Motor neuron (in vitro differentiated cells): ENCODE measurements around the gene KIAA1217. TPM values are rescaled to one million over a fixed set of nuclear protein-coding genes. Genes with fewer than 3 reads are reported as not detected.
A peak's percentile ranks its signal among the peaks of the same experiment; 100 is the strongest.

Experiments used
- ATAC-seq, 8 experiments: fragments of 200-7000 bp; cut with Tn5 transposase; replicated peaks in 6 of 8; 2 replicates each; pipeline ENCODE4 v1.8.0; 2021; ENCODE audit warnings: mild to moderate bottlenecking in 8 of 8, moderate library complexity in 8 of 8
- H3K27ac ChIP-seq, 2 donors: fragments of 250-450 bp; sonication (Bioruptor Pico); 2 replicates each; pipeline ENCODE4 v1.9.0; 2021; ENCODE audit warnings: antibody characterized with exemption in 2 of 2, mild to moderate bottlenecking in 2 of 2, moderate library complexity in 1 of 2
- H3K4me1 ChIP-seq, 2 donors: fragments of 250-450 bp; sonication (Bioruptor Pico); replicated peaks in 1 of 2; 2 replicates each; pipeline ENCODE4 v1.6.1; 2021; ENCODE audit warnings: antibody characterized with exemption in 2 of 2, mild to moderate bottlenecking in 2 of 2, moderate library complexity in 1 of 2
- H3K4me3 ChIP-seq, 5 donors: fragments of 250-450 bp; sonication (Bioruptor Pico); 2 replicates each; pipeline ENCODE4 v1.9.0; 2021; ENCODE audit warnings: antibody characterized with exemption in 5 of 5, mild to moderate bottlenecking in 5 of 5, moderate library complexity in 4 of 5
- WGBS, 10 experiments: fragments of 450-650 bp; shearing (Covaris generic); methylation state at CpG; one replicate each; pipeline ENCODE4 v1.0.0; 2022; 5-methylcytosine and 5-hydroxymethylcytosine counted together
- in situ Hi-C, 9 experiments: fragments of 400-800 bp; cut with MboI; loops; one replicate each; pipeline ENCODE4 v1.15.0; 2021; ENCODE audit warnings: low sequenced_read_pairs in 9 of 9, low pct_unique_long_range_greater_than_20kb in 2 of 9; ENCODE audit not compliant: unreplicated experiment in 9 of 9
- total RNA-seq, 8 experiments: library from RNA; unstranded; fragments of 300-600 nt; gene quantifications; 2 replicates each; pipeline versions ENCODE4 v1.2.3 to v1.2.4, GENCODE V29; 2022

Gene KIAA1217
- total RNA-seq, 8 experiments from 2014 or later: 0.73 to 29.0 (median 3.1) TPM

DNA sequence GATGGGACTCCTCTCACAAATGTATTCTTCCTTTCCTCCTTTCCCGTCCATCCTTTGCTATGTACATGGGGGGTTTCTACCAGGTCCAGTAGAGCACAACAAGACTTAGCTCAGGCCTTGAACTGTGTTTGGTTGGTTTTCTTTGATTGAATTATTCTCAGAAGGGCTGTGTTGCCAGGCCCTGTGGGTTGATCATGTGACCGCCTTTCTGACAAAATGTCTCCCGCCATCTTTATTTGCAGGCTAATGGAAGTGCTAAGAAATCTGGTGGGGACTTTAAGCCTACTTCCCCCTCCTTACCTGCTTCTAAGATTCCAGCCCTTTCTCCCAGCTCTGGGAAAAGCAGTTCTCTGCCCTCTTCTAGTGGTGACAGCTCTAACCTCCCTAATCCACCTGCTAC is 336.6 kb downstream of the KIAA1217 start:
- in situ Hi-C loops: no loop called here
- ATAC-seq: no peak
- 70 to 100% (median 85%) methylated on average over 1 to 3 of the region's 3 CpGs; no CpG with 5 or more reads in 4 of the 10 experiments for WGBS, 10 experiments

DNA sequence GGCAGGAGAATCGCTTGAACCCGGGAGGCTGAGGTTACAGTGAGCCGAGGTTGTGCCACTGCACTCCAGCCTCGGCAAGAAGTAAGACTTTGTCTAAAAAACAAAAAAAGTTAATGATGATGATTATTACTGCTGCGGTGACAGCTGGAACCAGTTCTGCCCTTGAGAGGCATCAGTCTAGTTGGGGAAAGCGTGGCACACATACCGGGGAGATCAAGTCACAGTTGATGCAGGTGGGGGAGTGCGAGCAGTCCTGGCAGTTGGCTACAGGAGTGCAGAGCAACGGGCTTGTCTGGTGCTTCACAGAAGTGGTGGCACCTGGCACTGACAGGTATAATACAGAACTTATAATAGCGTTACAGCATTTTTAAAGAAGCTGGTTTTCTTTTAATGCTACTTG is 341.7 kb downstream of the KIAA1217 start:
- Histone ChIP-seq H3K4me3 (no peak overlapping the region), H3K27ac (no peak overlapping the region), H3K4me1 (no peaks in the 10 kb centered on the region)
- in situ Hi-C loops: loop anchor here in 1 of 9 experiments (25.0 kb wide), 1 partner anchor 1388 kb away; no protein-coding TSS in a partner anchor
- no peak for ATAC-seq
- WGBS, 10 experiments: 60 to 100% (median 88%) methylated on average over 1 to 7 of the region's 10 CpGs; no CpG with 5 or more reads in 4 of the 10 experiments

More for the DNA sequence above, 336.6 kb downstream of the KIAA1217 start:
- no peak overlapping the region for H3K4me3 ChIP-seq
- H3K27ac ChIP-seq: no peak overlapping the region
- peaks cover 0 to 4% of the 10 kb centered on the region in 2 donors for H3K4me1 ChIP-seq

DNA sequence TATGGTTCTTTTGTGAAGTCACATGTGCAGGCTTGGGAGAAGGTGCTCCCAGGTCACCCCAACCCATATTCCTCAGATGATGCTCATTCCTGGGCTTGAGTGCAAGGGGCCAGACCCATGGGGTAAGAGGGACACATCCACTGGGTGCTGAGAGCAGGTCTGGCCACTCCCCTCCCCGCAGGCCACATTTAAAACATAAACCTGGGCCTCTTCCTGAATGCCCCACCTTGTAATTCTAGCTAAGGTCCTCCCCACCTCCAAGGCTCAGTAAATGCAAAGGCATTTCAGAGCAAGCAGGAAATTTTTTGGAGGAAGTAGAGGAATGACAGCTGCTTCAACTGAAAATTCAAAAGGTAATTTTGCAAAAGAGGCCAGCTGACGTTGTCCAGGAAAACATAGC is 342.2 kb downstream of the KIAA1217 start:
- in situ Hi-C loops: loop anchor here in 1 of 9 experiments (25.0 kb wide), 1 partner anchor 1389 kb away; no protein-coding TSS in a partner anchor
- ATAC-seq: peak in 3 of 8 experiments; percentile 34 to 48 (median 42)

DNA sequence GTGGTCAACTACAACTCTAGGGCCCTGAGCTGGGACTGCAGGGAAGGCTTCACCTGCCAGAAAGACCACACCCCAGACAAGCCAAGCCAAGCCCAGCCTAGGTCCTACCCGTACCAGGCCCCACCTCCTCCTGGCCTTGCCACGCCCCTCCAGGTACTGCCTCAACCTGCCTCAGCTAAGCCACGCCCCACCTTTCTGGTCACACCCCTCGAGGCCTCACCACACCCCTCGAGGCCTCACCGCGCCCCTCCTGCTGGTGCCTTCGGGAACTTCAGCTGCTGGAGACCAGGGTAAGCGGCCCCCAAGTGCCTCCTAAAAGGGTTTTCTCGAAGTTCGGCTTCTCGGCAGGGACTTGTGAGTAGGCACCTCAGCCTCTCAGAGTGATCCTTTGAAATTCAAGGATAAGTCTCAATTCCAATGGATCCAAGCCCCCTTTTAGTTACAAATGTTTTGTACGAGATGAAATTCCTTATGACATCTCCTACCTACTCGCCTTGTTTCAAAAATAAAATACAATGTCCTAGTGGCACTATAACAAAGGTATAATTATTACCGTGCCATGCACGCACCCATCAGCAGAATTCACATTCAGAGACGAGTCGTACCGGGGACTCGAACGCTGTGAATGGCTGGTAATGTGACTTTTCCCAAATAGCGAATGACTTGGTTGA is 343.5 kb downstream of the KIAA1217 start:
- Histone ChIP-seq H3K4me1 (peaks cover 0 to 4% of the 10 kb centered on the region in 2 donors), H3K27ac (no peak overlapping the region), H3K4me3 (no peak overlapping the region)
- WGBS, 10 experiments: 20 to 96% (median 80%) methylated on average over 1 to 16 of the region's 22 CpGs; no CpG with 5 or more reads in 2 of the 10 experiments
- peak in 1 of 8 experiments; percentile 53 for ATAC-seq
- in situ Hi-C loops: loop anchor here in 1 of 9 experiments (25.0 kb wide), 1 partner anchor 1390 kb away; no protein-coding TSS in a partner anchor

More for the DNA sequence above, 342.2 kb downstream of the KIAA1217 start:
- H3K4me3 ChIP-seq: no peak overlapping the region
- no peak overlapping the region for H3K27ac ChIP-seq
- no peaks in the 10 kb centered on the region for H3K4me1 ChIP-seq
- WGBS, 10 experiments: 29 to 100% (median 70%) methylated on average over 1 of the region's 2 CpGs; no CpG with 5 or more reads in 4 of the 10 experiments

DNA sequence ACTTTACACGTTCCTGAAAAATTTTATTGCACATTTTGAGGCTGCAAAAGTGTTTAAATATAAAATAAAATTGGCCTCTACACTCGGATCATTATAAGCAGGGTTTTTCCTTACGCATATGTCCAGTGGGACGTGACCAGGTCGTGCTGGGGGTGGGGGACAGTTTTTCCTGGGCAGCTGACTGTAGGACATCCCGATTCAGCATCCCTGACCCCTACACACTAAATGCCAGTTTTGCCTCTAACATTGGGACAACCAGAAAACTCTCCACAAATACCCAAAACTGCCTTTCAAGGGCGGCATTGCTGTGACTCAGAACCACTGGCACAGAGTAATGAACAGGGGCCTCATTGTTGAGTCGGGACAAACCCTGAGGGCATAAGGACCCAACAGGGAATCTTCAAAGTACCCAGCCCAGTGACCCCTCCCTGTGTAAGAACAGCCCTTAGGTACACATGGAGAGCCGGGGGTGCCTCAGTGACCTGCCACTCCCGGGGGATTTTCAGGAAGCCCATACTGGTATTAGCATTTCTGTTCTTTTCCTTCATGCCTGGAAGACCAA is 344.2 kb downstream of the KIAA1217 start:
- no peak overlapping the region for H3K27ac ChIP-seq
- in situ Hi-C loops: loop anchor here in 1 of 9 experiments (25.0 kb wide), 1 partner anchor 1391 kb away; no protein-coding TSS in a partner anchor
- peaks cover 0 to 4% of the 10 kb centered on the region in 2 donors for H3K4me1 ChIP-seq
- ATAC-seq: no peak
- 37 to 90% (median 70%) methylated on average over 1 to 6 of the region's 10 CpGs; no CpG with 5 or more reads in 2 of the 10 experiments for WGBS, 10 experiments
- no peak overlapping the region for H3K4me3 ChIP-seq

DNA sequence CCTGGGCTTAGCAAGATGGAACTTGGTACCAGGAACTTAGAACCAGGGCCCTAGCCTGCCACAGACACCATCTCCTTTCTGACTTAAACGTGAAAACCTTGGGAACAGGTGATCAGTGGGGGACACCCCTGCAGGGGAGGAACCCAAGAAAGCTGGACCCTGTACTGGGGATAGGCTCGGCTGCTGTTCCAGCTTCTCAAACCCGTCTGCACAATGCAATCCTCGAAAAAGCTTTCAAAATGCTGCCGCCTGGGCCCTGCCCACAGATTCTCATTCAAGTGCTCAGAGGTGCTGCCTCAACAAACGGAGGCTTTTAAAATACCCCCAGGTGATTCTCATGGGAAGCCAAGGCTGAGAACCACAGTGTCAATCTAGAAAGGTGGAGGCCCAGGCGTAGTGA is 345.1 kb downstream of the KIAA1217 start:
- Histone ChIP-seq H3K4me3 (no peak overlapping the region), H3K4me1 (peaks cover 0 to 4% of the 10 kb centered on the region in 2 donors), H3K27ac (no peak overlapping the region)
- no peak for ATAC-seq
- in situ Hi-C loops: loop anchor here in 1 of 9 experiments (25.0 kb wide), 1 partner anchor 1392 kb away; no protein-coding TSS in a partner anchor
- WGBS, 10 experiments: 43 to 100% (median 86%) methylated on average over 1 to 3 of the region's 7 CpGs; no CpG with 5 or more reads in 4 of the 10 experiments

DNA sequence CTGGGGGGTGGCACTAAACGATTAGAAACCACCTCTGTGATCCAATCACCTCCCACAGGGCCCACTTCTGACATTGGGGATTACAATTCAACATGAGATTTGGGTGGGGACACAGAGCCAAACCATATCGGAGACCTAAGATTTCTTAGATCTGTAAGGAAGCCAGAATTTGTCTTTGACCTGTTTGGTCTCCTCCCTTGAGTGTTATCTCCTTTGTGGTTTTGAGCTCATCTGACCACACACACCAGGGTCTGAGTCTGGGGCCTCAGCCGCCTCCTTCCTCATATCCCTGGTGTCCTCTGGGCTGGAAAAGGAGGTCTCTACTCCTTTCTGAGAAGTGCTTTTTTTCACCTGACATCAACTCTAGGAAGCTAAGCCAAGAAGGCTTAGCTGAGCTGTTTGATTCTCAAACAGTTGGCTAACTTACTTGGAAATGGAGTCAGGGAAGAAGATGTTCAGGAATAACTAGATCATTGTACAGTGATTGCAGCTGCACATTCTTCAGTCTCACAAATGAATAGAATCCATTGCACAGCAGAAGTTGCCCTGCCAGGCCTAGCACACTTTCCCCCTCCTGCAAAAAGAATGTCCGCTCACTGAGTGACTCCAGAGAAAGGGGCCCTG is 347.3 kb downstream of the KIAA1217 start:
- 0 to 100% (median 100%) methylated on average over 1 to 3 of the region's 4 CpGs; no CpG with 5 or more reads in 3 of the 10 experiments for WGBS, 10 experiments
- Histone ChIP-seq H3K27ac (no peak overlapping the region), H3K4me1 (peaks cover 0 to 4% of the 10 kb centered on the region in 2 donors), H3K4me3 (no peak overlapping the region)
- no peak for ATAC-seq
- in situ Hi-C loops: loop anchor here in 1 of 9 experiments (25.0 kb wide), 1 partner anchor 1394 kb away; no protein-coding TSS in a partner anchor

DNA sequence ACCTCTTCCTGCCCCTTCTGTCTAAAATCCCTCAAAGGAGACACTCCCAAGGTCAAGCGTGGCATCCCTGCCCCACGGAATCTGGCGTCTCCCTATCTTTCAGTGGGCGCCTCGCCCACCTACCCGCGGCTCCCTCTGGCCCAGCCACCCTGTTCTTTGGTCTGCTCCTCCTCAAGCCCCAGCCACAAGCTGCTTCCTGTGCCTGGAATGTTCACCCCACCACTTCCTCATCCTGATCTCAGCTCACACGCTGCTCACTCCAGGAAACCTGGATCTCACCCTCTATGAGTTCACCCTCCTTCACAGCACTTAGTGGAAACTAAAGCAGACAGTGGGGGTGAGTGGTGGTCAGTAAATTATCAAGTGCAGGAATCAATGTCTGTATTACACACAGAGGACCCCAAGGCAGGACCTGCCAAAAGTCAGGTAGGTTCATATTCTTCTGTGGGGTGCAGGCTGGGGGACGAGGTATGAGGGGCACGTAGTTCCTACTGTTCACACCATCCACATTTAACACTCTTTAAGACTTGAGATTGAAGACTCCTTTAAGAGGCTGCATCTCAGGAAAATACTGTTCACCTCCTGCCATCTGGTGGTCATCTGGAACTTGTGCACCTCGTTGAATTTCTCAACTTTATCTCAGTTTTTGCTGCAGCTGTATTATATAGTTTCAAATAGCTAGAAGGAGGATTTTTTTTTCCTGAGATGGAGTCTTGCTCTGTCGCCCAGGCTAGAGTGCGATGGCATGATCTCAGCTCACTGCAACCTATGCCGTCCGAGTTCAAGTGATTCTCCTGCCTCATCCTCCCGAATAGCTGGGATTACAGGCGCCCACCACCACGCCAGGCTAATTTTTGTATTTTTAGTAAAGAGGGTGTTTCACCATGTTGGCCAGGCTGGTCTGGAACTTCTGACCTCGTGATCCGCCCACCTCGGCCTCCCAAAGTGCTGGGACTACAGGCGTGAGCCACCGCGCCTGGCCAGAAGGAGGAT is 348.1 kb downstream of the KIAA1217 start:
- 18 to 90% (median 57%) methylated on average over 4 to 18 of the region's 24 CpGs for WGBS, 10 experiments
- H3K27ac ChIP-seq: no peak overlapping the region
- peak in 7 of 8 experiments; percentile 30 to 77 (median 64) for ATAC-seq

DNA sequence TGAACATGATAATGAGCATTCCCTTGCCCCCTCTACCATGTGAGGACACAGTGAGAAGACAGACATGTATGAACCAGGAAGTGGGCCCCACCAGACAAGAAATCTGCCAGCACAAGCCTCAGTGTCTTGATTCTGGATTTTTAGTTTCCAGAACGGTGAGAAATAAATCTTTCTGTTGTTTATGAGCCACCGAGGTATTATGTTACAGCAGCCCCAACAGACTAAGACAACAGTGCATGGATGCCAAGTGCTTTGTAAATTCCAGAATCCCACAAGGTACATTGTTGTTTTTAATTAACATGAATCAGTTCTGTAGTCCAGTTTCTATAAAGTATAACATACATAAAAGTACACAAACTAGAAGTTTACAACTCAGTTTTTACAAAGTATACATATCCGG is 352.5 kb downstream of the KIAA1217 start:
- in situ Hi-C loops: loop anchor here in 1 of 9 experiments (25.0 kb wide), 1 partner anchor 1399 kb away; no protein-coding TSS in a partner anchor

More for the DNA sequence above, 348.1 kb downstream of the KIAA1217 start:
- in situ Hi-C loops: loop anchor here in 1 of 9 experiments (25.0 kb wide), 1 partner anchor 1395 kb away; no protein-coding TSS in a partner anchor
- H3K4me1 ChIP-seq: peaks cover 0 to 4% of the 10 kb centered on the region in 2 donors
- H3K4me3 ChIP-seq: no peak overlapping the region

DNA sequence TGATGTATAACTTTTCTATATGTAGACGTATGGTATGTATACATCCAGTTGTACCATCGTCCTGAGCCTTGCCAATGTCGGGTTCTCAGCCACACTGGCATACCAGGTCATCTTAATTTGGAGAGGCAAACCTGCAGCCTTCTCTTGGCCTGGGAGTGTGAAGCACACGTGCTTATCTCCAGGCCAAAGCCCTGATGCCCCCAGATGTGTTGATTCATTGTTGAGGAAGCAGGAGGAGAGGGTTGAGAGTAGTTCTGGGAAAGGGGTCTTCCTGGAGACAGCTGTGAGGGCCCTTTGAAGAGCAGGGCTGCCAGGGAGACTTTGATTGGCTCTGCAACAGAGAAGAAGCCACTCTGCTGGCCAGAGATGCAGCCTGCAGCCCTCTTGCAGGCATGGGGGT is 359.1 kb downstream of the KIAA1217 start:
- no peak for ATAC-seq
- Histone ChIP-seq H3K4me1 (no peaks in the 10 kb centered on the region), H3K4me3 (no peak overlapping the region), H3K27ac (no peak overlapping the region)
- in situ Hi-C loops: loop anchor here in 1 of 9 experiments (25.0 kb wide), 1 partner anchor 1406 kb away; no protein-coding TSS in a partner anchor
- WGBS, 10 experiments: 0 to 100% (median 57%) methylated on average over 1 to 4 of the region's 4 CpGs; no CpG with 5 or more reads in 4 of the 10 experiments

More for the DNA sequence above, 352.5 kb downstream of the KIAA1217 start:
- H3K4me1 ChIP-seq: peaks cover 0 to 4% of the 10 kb centered on the region in 2 donors
- WGBS, 10 experiments: 30 to 100% (median 50%) methylated on average over 1 to 3 of the region's 3 CpGs; no CpG with 5 or more reads in 1 of the 10 experiments
- no peak overlapping the region for H3K4me3 ChIP-seq
- no peak overlapping the region for H3K27ac ChIP-seq
- ATAC-seq: peak in 2 of 8 experiments; percentile 40 to 43

DNA sequence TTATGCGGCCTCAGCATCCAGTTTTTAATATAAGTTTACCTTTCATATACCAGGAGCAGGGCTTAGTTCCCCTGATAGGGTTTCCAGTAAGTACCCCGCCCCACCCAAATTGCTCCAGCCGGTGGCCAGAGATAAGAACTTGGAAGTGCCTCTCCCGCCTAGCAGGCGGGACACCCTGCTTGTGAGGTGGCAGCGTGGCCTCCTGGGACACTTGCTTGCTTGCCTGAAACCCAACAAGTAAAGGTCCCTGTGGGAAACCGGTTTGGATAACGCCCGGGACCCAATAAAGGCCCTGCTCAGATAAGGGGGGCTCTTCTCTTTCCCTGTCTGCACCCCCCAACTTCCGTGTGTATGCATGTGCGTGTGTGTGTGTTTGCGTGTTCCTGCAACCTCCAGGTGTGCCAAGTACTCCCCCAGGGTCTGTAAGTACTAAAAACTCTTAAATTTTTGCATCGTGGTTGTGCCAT is 360.4 kb downstream of the KIAA1217 start:
- H3K27ac ChIP-seq: no peak overlapping the region
- ATAC-seq: no peak
- 58 to 100% (median 90%) methylated on average over 1 to 9 of the region's 13 CpGs; no CpG with 5 or more reads in 1 of the 10 experiments for WGBS, 10 experiments

More for the DNA sequence above, 360.4 kb downstream of the KIAA1217 start:
- in situ Hi-C loops: loop anchor here in 1 of 9 experiments (25.0 kb wide), 1 partner anchor 1407 kb away; no protein-coding TSS in a partner anchor
- H3K4me3 ChIP-seq: no peak overlapping the region
- H3K4me1 ChIP-seq: no peaks in the 10 kb centered on the region
